Liver (tissue), 9 donors: ENCODE measurements around the gene PXMP4. TPM values are rescaled to one million over a fixed set of nuclear protein-coding genes. Genes with fewer than 3 reads are reported as not detected.

Experiments
- DNase-seq: peaks from one replicate; pipeline ENCODE4 v3.0.0-alpha.2; 2017; ENCODE audit warnings: low spot score
- H3K27ac ChIP-seq, 2 donors: one replicate each; pipeline ENCODE4 v1.7.0; 2013; ENCODE audit warnings: inconsistent platforms in 2 of 2, low read length in 2 of 2, control low read depth in 1 of 2, low read depth in 1 of 2, mild to moderate bottlenecking in 1 of 2
- H3K27me3 ChIP-seq, 4 donors: one replicate each; pipeline versions ENCODE4 v1.6.1 to v1.7.0; 2013; ENCODE audit warnings: low read length in 3 of 4, inconsistent platforms in 1 of 4, mild to moderate bottlenecking in 1 of 4, moderate library complexity in 1 of 4; ENCODE audit not compliant: control insufficient read depth in 4 of 4, insufficient read depth in 4 of 4
- H3K36me3 ChIP-seq, 4 donors: one replicate each; pipeline versions ENCODE4 v1.6.1 to v1.7.0; 2013; ENCODE audit warnings: low read length in 3 of 4, mild to moderate bottlenecking in 3 of 4, low read depth in 1 of 4, moderate library complexity in 1 of 4; ENCODE audit not compliant: control insufficient read depth in 4 of 4, insufficient read depth in 3 of 4
- H3K4me1 ChIP-seq, 4 donors: one replicate each; pipeline versions ENCODE4 v1.6.1 to v1.7.0; 2013; ENCODE audit warnings: low read length in 3 of 4, mild to moderate bottlenecking in 3 of 4, moderate library complexity in 1 of 4; ENCODE audit not compliant: control insufficient read depth in 4 of 4, insufficient read depth in 4 of 4
- H3K4me3 ChIP-seq, 3 donors: one replicate each; pipeline versions ENCODE4 v1.6.1 to v1.7.0; 2013; ENCODE audit warnings: low read length in 3 of 3, control low read depth in 1 of 3, low read depth in 1 of 3, mild to moderate bottlenecking in 1 of 3
- H3K9ac ChIP-seq, 2 donors: one replicate each; pipeline ENCODE4 v1.7.0; 2013; ENCODE audit warnings: low read length in 2 of 2, mild to moderate bottlenecking in 2 of 2, moderate library complexity in 2 of 2, control low read depth in 1 of 2, low read depth in 1 of 2
- H3K9me3 ChIP-seq, 4 donors: one replicate each; pipeline versions ENCODE4 v1.6.1 to v1.7.0; 2013; ENCODE audit warnings: low read length in 3 of 4; ENCODE audit not compliant: control insufficient read depth in 4 of 4
- ATF3 ChIP-seq: IDR thresholded peaks from 2 replicates; pipeline ENCODE4 v1.6.1; 2016; ENCODE audit warnings: antibody characterized with exemption
- CTCF ChIP-seq: fragments of 150-350 bp; IDR thresholded peaks from 2 replicates; pipeline ENCODE4 v1.5.1; 2017; ENCODE audit warnings: improper control_type of control experiment, low read depth, low read length; ENCODE audit not compliant: missing input control
- EGR1 ChIP-seq, 2 donors: IDR thresholded peaks; 2 replicates each; pipeline ENCODE4 v1.6.1; 2016 to 2018; ENCODE audit warnings: antibody characterized with exemption in 2 of 2, low read depth in 2 of 2
- FOXA1 ChIP-seq: IDR thresholded peaks from 2 replicates; pipeline ENCODE4 v1.6.1; 2016; ENCODE audit warnings: antibody characterized with exemption
- FOXA2 ChIP-seq: IDR thresholded peaks from 2 replicates; pipeline ENCODE4 v1.6.1; 2016; ENCODE audit warnings: antibody characterized with exemption
- GABPA ChIP-seq, 2 donors: IDR thresholded peaks in 1 of 2; conservative IDR thresholded peaks in 1 of 2; 2 replicates each; pipeline ENCODE4 v1.6.1; 2016; ENCODE audit warnings: antibody characterized with exemption in 2 of 2, mild to moderate bottlenecking in 1 of 2, moderate library complexity in 1 of 2
- HNF4A ChIP-seq, 2 donors: conservative IDR thresholded peaks; 2 replicates each; pipeline ENCODE4 v1.6.1; 2016; ENCODE audit warnings: antibody characterized with exemption in 2 of 2, mild to moderate bottlenecking in 2 of 2
- HNF4G ChIP-seq: IDR thresholded peaks from 2 replicates; pipeline ENCODE4 v1.6.1; 2016; ENCODE audit warnings: antibody characterized with exemption
- JUND ChIP-seq, 2 donors: IDR thresholded peaks; 2 replicates each; pipeline ENCODE4 v1.6.1; 2016; ENCODE audit warnings: antibody characterized with exemption in 2 of 2
- MAX ChIP-seq: IDR thresholded peaks from 2 replicates; pipeline ENCODE4 v1.6.1; 2016; ENCODE audit warnings: antibody characterized with exemption
- NR2F2 ChIP-seq: IDR thresholded peaks from 2 replicates; pipeline ENCODE4 v1.6.1; 2016; ENCODE audit warnings: antibody characterized with exemption
- RAD21 ChIP-seq, 2 donors: IDR thresholded peaks; 2 replicates each; pipeline ENCODE4 v1.6.1; 2016; ENCODE audit warnings: antibody characterized with exemption in 2 of 2, mild to moderate bottlenecking in 2 of 2
- REST ChIP-seq: IDR thresholded peaks from 2 replicates; pipeline ENCODE4 v1.6.1; 2016; ENCODE audit warnings: antibody characterized with exemption, mild to moderate bottlenecking
- RXRA ChIP-seq, 2 donors: IDR thresholded peaks; 2 replicates each; pipeline ENCODE4 v1.6.1; 2017 to 2018; ENCODE audit warnings: antibody characterized with exemption in 2 of 2, mild to moderate bottlenecking in 1 of 2
- SP1 ChIP-seq: IDR thresholded peaks from 2 replicates; pipeline ENCODE4 v1.6.1; 2018; ENCODE audit warnings: antibody characterized with exemption, mild to moderate bottlenecking
- TAF1 ChIP-seq: conservative IDR thresholded peaks from 2 replicates; pipeline ENCODE4 v1.6.1; 2016; ENCODE audit warnings: antibody characterized with exemption, mild to moderate bottlenecking
- YY1 ChIP-seq: IDR thresholded peaks from 2 replicates; pipeline ENCODE4 v1.6.1; 2016; ENCODE audit warnings: antibody characterized with exemption, mild to moderate bottlenecking
- ZBTB33 ChIP-seq: IDR thresholded peaks from 2 replicates; pipeline ENCODE4 v1.6.1; 2016; ENCODE audit warnings: antibody characterized with exemption
- WGBS: extraction: QIAGEN DNeasy Blood & Tissue Kit; methylation state at CpG from one replicate; pipeline ENCODE4 v1.1.7; 2013; 5-methylcytosine and 5-hydroxymethylcytosine counted together
- polyA plus RNA-seq, 2 donors: library from polyadenylated mRNA; stranded (reverse) in 1 of 2; unstranded in 1 of 2; fragments of 200-250 nt in 1 of 2; fragments of >200 nt in 1 of 2; fragmentation: Nextera tagmentation in 1 of 2; extraction: Ambion mirVana in 1 of 2; gene quantifications; one replicate each; pipeline versions ENCODE4 v1.2.1 to v1.2.3, GENCODE V29; 2013 to 2015
- total RNA-seq, 2 donors: library from RNA; depleted of rRNA; stranded (reverse); fragments of >200 nt; gene quantifications; one replicate each; pipeline ENCODE4 v1.2.3, GENCODE V29; 2014
- donor health status: healthy.
- donor health status: healthy.
- donor health status: healthy.
- donor health status: healthy.
- donor health status: healthy.

Gene PXMP4
- total and polyA plus RNA-seq, 4 donors, result 5.5 to 16.0 (median 9.3) TPM

GRCh38 chr20:33654680-33655161 is 65.4 kb downstream of the PXMP4 start:
- no peak overlapping the region for H3K27ac ChIP-seq
- no peaks in the 10 kb centered on the region for H3K27me3 ChIP-seq
- no peak overlapping the region for H3K9ac ChIP-seq
- DNase-seq, result no peak
- no peaks in the 10 kb centered on the region for H3K9me3 ChIP-seq
- no peak overlapping the region for H3K4me3 ChIP-seq
- 77% methylated on average over 14 of the region's 14 CpGs for WGBS
- peaks cover 0 to 10% (median 8%) of the 10 kb centered on the region in 4 donors for H3K4me1 ChIP-seq
- peaks cover 0 to 2% (median under 1%) of the 10 kb centered on the region in 4 donors for H3K36me3 ChIP-seq
- TF ChIP-seq ZBTB33, result no peak
- no peak for TF ChIP-seq SP1
- TF ChIP-seq REST, result no peak
- no peak for TF ChIP-seq HNF4A (conservative IDR thresholded peaks at IDR 0.05)
- no peak for TF ChIP-seq NR2F2
- no peak for TF ChIP-seq MAX
- TF ChIP-seq EGR1 (IDR thresholded peaks at IDR 0.05; ENCODE audit: low read depth in 2 of 2), result no peak
- TF ChIP-seq CTCF, result no peak
- no peak for TF ChIP-seq RXRA (IDR thresholded peaks at IDR 0.05)
- no peak for TF ChIP-seq GABPA (IDR thresholded peaks at IDR 0.05 in 1 of 2, conservative IDR thresholded peaks at IDR 0.05 in 1 of 2)
- TF ChIP-seq TAF1, result no peak
- no peak for TF ChIP-seq JUND (IDR thresholded peaks at IDR 0.05)
- no peak for TF ChIP-seq YY1
- no peak for TF ChIP-seq ATF3
- TF ChIP-seq FOXA1, result no peak
- TF ChIP-seq HNF4G, result no peak
- no peak for TF ChIP-seq RAD21 (IDR thresholded peaks at IDR 0.05)
- TF ChIP-seq FOXA2, result no peak
